OCI-LY3 (cell line): Measurements from ENCODE around the gene UBQLN4.

ENCODE experiments used
- CTCF ChIP-seq: fragments of 200-600, 300-600 bp; sonication (generic); IDR thresholded peaks from 2 replicates; pipeline ENCODE4 v1.5.1; 2014; ENCODE audit warnings: antibody characterized with exemption, low read length, low read depth
- EZH2phosphoT487 ChIP-seq: fragments of 200-600 bp; shearing (Covaris generic); IDR thresholded peaks from 2 replicates; pipeline ENCODE4 v1.6.1; 2018; ENCODE audit warnings: antibody characterized with exemption, mixed run types, low read depth

GRCh38 chr1:156077430-156077760 is 23.8 kb upstream of the UBQLN4 start:
- TF ChIP-seq CTCF, result no peak
- no peak for TF ChIP-seq EZH2phosphoT487
